ENCODE results near the gene FARS2.

- TF ChIP-seq EZH2 (IDR thresholded peaks at IDR 0.05; ENCODE audit: borderline replicate concordance, insufficient read depth, low read length, poor library complexity, severe bottlenecking) = no peak
- TF ChIP-seq EP300 (conservative IDR thresholded peaks at IDR 0.05; ENCODE audit: poor library complexity, severe bottlenecking) = no peak
- TF ChIP-seq CTCF (IDR thresholded peaks at IDR 0.05; ENCODE audit: poor library complexity, severe bottlenecking) = no peak
Measured at GRCh38 chr6:5813625-5814027, 552.3 kb downstream of the FARS2 start.
